ENCODE results near the gene SEZ6L2. TPM values are rescaled to one million over a fixed set of nuclear protein-coding genes. Genes with fewer than 3 reads are reported as not detected.

The SEZ6L2 gene
- total and polyA plus RNA-seq, 2 of the 13 experiments (the other 11 are each of a cell fraction or from before 2014, with no cell fraction given) = 14.9 to 16.9 TPM

- Histone ChIP-seq H3K36me3 (replicated peaks in 1 of 2; ENCODE audit: control insufficient read depth in 1 of 2, insufficient read depth in 2 of 2, low read length in 2 of 2) (peaks cover 1 to 10% of the 10 kb centered on the region in 2 experiments; a peak in 2 of 5 replicates), H3K9ac (ENCODE audit: insufficient read depth, low read depth, low read length) (peak overlapping the region; percentile 83), H3K4me1 (ENCODE audit: insufficient read depth, low read length) (peaks cover 45% of the 10 kb centered on the region), H3K9me3 (ENCODE audit: low read length) (no peaks in the 10 kb centered on the region), H3K4me2 (ENCODE audit: low read depth, low read length) (peak overlapping the region; percentile 99), H3K4me3 (replicated peaks in 1 of 3; ENCODE audit: insufficient read depth in 1 of 3, low read depth in 2 of 3, low read length in 3 of 3) (peak overlapping the region; percentile 84 to 99 (median 86)), H4K20me1 (ENCODE audit: insufficient read depth, low read length) (peaks cover 5% of the 10 kb centered on the region; the same call in 1 of the 2 replicates), H3K27me3 (ENCODE audit: control insufficient read depth in 1 of 2, insufficient read depth in 2 of 2, low read length in 2 of 2) (no peaks in the 10 kb centered on the region; a peak in 1 of 5 replicates), H3K27ac (ENCODE audit: extremely low read length, insufficient read depth, low read length) (peak overlapping the region; percentile 71), H3K79me2 (ENCODE audit: insufficient read depth, low read length) (peaks cover 19% of the 10 kb centered on the region), H2AFZ (ENCODE audit: low read length) (no peak overlapping the region)
- FAIRE-seq = no peak
- in situ Hi-C loops (cut with HindIII; ENCODE audit: extremely low pct_ligation_motif_present, low pct_unique_long_range_greater_than_20kb) (no loop called here), intact Hi-C loops (cut with micrococcal nuclease; ENCODE audit: unreplicated experiment) (loop anchor here (2.0 to 5.0 kb wide), 2 partner anchors 38 to 61 kb away; partner anchors contain the start of genes CDIPT and TMEM219)
- peak; percentile 43 for ATAC-seq
- TSS peak; percentile 87 for BruUV-seq (replicated peaks)
- 4% methylated on average over 17 of the region's 31 CpGs for WGBS (ENCODE audit: low lambda C conversion rate)
- DNase-seq (ENCODE audit: low spot score) = no peak
- ChIA-PET CTCF (ENCODE audit: low intra/inter-chr PET ratio, low total read pairs) (no interaction called here), POLR2A (interaction anchor here (0.8 to 3.8 kb wide), 25 partner anchors 9 to 221 kb away, joined by 3 to 68 read pairs (median 7); partner anchors contain the start of genes ALDOA, CDIPT, KCTD13 and KIF22)
- TF ChIP-seq ZNF510 (CRISPR knock-in tag; IDR thresholded peaks at IDR 0.05; ENCODE audit: low read depth) = no peak
- no peak for TF ChIP-seq ISX (CRISPR knock-in tag; conservative IDR thresholded peaks at IDR 0.05)
- TF ChIP-seq ZBTB7B (CRISPR knock-in tag; IDR thresholded peaks at IDR 0.05) = peak; percentile 27; the same call in 1 of the 2 replicates
- no peak for TF ChIP-seq SAFB2 (CRISPR knock-in tag; IDR thresholded peaks at IDR 0.05; ENCODE audit: borderline replicate concordance, low read depth)
- no peak for TF ChIP-seq ZFP1 (CRISPR knock-in tag; IDR thresholded peaks at IDR 0.05)
- TF ChIP-seq ZNF256 (CRISPR knock-in tag; conservative IDR thresholded peaks at IDR 0.05) = 0 out of 2 replicates have a peak, but pooled peaks have one; percentile 19
- peak; percentile 70 for TF ChIP-seq RBFOX2 (IDR thresholded peaks at IDR 0.05; ENCODE audit: low read depth, low read length)
- peak; percentile 44; the same call in 1 of the 2 replicates for TF ChIP-seq ZSCAN9 (CRISPR knock-in tag; IDR thresholded peaks at IDR 0.05; ENCODE audit: borderline replicate concordance)
- 0 out of 2 replicates have a peak, but pooled peaks have one; percentile 37 for TF ChIP-seq ZFYVE20 (CRISPR knock-in tag; IDR thresholded peaks at IDR 0.05; ENCODE audit: borderline replicate concordance, low read depth)
- no peak for TF ChIP-seq ZNF781 (CRISPR knock-in tag; IDR thresholded peaks at IDR 0.05; ENCODE audit: borderline replicate concordance, not compliant biosample characterization)
- TF ChIP-seq ZNF777 (CRISPR knock-in tag; IDR thresholded peaks at IDR 0.05) = peak; percentile 36
- TF ChIP-seq ZNF766 (CRISPR knock-in tag; IDR thresholded peaks at IDR 0.05; ENCODE audit: borderline replicate concordance) = no peak
- peak; percentile 57; the same call in 1 of the 2 replicates for TF ChIP-seq CAMTA2 (CRISPR knock-in tag; IDR thresholded peaks at IDR 0.05; ENCODE audit: borderline replicate concordance)
- 0 out of 2 replicates have a peak, but pooled peaks have one; percentile 26 for TF ChIP-seq CBX5 (CRISPR knock-in tag; IDR thresholded peaks at IDR 0.05; ENCODE audit: borderline replicate concordance)
- TF ChIP-seq, protein P1, sequence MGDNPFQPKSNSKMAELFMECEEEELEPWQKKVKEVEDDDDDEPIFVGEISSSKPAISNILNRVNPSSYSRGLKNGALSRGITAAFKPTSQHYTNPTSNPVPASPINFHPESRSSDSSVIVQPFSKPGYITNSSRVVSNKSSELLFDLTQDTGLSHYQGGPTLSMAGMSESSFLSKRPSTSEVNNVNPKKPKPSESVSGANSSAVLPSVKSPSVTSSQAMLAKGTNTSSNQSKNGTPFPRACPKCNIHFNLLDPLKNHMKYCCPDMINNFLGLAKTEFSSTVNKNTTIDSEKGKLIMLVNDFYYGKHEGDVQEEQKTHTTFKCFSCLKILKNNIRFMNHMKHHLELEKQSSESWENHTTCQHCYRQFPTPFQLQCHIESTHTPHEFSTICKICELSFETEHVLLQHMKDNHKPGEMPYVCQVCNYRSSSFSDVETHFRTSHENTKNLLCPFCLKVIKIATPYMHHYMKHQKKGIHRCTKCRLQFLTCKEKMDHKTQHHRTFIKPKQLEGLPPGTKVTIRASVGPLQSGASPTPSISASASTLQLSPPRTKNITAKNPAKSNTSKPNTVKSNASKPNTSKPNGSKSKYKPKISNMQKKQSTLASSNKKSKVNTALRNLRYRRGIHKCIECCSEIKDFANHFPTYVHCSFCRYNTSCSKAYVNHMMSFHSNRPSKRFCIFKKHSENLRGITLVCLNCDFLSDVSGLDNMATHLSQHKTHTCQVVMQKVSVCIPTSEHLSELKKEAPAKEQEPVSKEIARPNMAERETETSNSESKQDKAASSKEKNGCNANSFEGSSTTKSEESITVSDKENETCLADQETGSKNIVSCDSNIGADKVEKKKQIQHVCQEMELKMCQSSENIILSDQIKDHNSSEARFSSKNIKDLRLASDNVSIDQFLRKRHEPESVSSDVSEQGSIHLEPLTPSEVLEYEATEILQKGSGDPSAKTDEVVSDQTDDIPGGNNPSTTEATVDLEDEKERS (CRISPR knock-in tag; IDR thresholded peaks at IDR 0.05) = peak; percentile 36; the same call in 1 of the 2 replicates
- TF ChIP-seq BCL3 (CRISPR knock-in tag; IDR thresholded peaks at IDR 0.05) = peak; percentile 20; the same call in 1 of the 2 replicates
- no peak for TF ChIP-seq SMAD3 (CRISPR knock-in tag; IDR thresholded peaks at IDR 0.05)
- no peak for TF ChIP-seq KAT2B (IDR thresholded peaks at IDR 0.05; ENCODE audit: borderline replicate concordance, low read depth, low read length)
- TF ChIP-seq SPEN (CRISPR knock-in tag; IDR thresholded peaks at IDR 0.05; ENCODE audit: low read depth) = peak; percentile 61; the same call in 1 of the 2 replicates
- peak; percentile 63; the same call in 1 of the 2 replicates for TF ChIP-seq KMT2A (CRISPR knock-in tag; IDR thresholded peaks at IDR 0.05)
These were observed 1.7 kb upstream of the SEZ6L2 start for GRCh38 chr16:29900888-29901606.

All from HepG2 (cell line).